Islet of Langerhans (tissue), 1 donor: ENCODE measurements around the gene TBC1D14.
"Not testable (repeated sequence)": the region's sequence is repeated elsewhere in the genome, so short reads cannot be mapped to it uniquely, and the experiment has no call there.

ENCODE experiments used
- FAIRE-seq: peaks from one replicate; lab custom pipeline; 2011; peaks lifted over from hg19 to GRCh38; lab: Jason Lieb, UNC

The TBC1D14 gene

GRCh38 chr4:7062816-7063215, 153.2 kb downstream of the TBC1D14 start:
- FAIRE-seq = no peak

GRCh38 chr4:7063362-7063761, 153.7 kb downstream of the TBC1D14 start:
- no peak for FAIRE-seq

DNA sequence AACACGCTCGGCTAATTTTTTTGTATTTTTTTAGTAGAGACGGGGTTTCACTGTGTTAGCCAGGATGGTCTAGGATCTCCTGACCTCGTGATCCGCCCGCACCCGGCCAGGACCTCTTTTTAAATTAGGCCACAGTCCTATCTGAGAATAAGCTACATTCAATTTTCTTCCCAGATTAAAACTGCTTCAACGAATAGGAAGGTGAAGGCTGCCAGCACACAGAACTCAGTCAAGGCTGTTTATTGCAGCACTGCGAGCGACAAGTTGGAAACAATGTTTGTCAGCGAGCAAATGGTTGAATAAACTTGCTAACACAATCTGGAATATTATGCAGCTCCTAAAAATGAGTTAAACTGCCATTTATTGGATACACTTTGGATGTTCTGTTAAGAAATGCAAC, 156.4 kb downstream of the TBC1D14 start:
- no peak for FAIRE-seq

GRCh38 chr4:7066493-7066892, 156.9 kb downstream of the TBC1D14 start:
- FAIRE-seq = no peak

DNA sequence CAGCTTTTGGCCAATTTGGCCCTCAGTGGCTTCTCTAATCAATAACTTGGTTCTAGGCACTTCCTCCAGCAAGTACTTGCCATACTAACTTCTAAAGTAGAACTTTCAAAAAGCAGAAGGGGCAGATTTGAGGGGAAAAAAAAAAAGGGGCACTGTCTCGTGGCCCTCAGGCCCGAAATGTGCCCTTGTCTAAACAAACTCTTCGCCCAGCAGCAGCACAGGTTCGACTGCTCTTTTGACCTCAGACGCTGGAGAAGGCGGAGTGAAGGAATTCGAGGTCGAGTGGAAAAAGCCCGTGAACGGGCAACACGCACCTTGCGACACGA, 157.5 kb downstream of the TBC1D14 start:
- FAIRE-seq = no peak

GRCh38 chr4:7067452-7068278, 158.0 kb downstream of the TBC1D14 start, which contains the start of gene GRPEL1:
GRPEL1 (minus strand) TSS chr4:7068064; CDS start chr4:7068032, 32 bp downstream.
- peak; percentile 86 for FAIRE-seq

DNA sequence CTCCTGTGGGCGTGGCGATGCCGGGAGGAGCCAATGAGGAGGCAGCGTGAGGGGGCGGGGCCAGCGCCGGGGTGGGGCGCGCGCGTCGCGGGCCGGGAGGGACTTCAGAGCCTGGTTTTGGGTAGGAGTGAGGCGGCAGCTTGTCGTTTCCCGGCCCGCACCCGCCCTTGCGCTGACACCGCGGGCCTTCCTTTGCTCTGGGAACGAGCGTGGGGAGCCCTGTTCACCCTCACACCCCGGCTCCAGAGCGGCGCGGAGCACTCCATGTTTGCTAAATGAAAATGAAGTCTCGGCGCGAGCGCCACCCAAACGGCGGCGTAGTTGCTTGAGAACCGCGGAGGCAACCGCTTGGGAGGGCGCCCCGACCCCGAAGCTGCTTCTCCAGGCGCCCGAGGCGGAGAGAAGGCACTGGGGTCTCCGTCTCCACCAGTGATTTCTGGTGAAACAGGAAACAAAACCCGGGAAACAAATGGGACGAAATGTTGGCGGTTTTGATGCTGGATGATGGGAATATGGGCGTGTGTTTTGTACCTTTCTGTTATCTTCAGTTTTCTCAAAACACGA, 158.7 kb downstream of the TBC1D14 start:
- no peak for FAIRE-seq

- FAIRE-seq = no peak
Measured at GRCh38 chr4:7068883-7069282, 159.3 kb downstream of the TBC1D14 start.

DNA sequence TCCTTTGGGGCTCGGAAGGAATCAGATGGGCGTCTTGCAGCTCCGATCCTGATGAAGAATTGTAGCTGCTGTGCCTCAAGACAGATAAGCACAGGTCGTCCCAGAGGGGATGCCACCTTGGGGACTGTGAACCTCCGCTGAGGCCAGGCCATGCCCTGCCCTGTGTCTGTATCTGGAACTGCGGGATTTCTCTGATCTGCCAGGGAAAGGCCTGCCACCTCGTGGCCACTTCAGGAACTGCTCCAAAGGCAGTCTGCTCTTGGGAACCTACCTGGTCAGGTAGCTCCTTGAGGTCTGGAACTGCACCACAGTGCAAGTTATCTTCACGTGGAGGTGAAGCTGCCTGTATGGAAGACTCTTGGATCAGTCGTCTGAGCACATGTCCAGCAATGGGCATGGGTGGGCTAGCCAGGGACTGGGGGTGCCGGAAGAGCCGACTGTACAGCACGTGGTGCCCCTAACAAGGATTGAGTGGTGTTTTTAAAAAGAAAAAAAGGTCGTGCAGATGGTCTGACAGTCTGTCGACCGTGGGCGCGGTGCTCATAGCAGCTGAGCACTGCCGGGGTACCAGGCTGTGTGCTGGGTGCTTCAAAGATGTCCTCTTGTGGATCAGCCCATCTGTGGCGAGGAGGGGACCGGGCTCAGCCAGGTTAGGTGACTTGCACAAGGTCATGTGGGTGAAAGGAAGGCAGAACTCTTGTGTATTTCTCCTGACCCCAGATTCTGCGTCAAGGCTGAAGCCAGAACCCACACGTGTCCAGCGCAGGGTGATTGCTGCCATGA, 161.3 kb downstream of the TBC1D14 start:
- peak; percentile 56 for FAIRE-seq

- FAIRE-seq = no peak
Measured at GRCh38 chr4:7073059-7073458, 163.4 kb downstream of the TBC1D14 start.

- no peak for FAIRE-seq
Measured at GRCh38 chr4:7073526-7074390, 164.1 kb downstream of the TBC1D14 start.

GRCh38 chr4:7074426-7074825, 164.8 kb downstream of the TBC1D14 start:
- no peak for FAIRE-seq

GRCh38 chr4:7075962-7076695, 166.5 kb downstream of the TBC1D14 start:
- no peak for FAIRE-seq

DNA sequence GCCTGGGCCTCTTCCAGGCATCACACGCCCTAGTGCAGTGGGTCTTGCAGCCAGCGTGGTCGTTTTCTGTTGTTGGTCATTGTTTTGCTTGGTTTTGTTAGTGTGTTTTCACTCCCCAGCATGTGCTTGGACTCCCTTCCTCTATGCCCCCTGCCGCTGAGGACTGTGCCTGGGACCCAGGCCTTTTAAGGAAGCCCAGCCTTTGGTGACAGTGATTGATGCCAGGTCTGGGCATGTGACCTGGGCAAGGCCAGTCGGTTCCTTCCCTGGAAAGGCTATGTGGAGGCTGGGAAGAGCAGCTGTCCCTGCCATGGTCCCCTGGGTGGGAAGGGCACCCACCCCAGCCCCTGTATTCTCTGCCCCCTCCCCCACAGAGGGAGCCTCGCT, 167.1 kb downstream of the TBC1D14 start:
- FAIRE-seq = no peak

DNA sequence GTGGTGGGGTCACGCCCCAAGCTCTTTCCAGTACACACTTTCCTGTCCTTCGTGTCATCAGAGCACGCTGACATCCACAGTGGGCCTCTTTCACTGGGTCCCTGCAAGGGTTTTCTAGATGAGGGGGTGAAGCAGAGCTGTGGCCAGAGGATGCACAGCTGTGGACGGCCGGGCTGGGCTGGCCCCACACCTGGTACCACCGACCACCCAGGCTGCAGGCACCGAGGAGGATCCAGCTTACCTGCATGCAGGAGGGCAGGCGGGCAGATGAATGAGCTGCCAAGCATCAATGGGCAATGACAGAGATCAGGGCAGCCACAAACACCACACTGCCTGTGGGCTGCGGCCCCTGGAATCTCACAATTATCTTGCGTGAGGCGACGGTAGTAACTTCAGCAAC, 167.7 kb downstream of the TBC1D14 start:
- FAIRE-seq = no peak

DNA sequence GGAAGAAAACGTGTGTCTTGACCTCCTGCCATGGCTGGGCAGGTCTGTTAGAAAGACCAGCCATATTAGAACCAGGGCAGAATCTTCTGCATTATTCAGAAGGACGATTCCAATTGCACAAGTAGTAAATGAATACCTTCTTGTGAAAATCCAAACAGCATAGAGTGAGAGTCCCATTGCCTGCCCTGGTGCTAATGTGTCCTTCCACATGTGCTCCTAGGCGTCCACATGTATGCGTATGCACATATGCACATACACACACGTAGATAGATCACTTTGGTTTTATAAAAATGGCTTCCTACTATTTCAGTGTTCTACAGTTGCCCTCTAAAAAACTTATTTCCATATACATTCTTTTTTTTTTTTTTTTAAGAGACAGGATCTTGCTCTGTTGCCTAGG, 168.4 kb downstream of the TBC1D14 start:
- FAIRE-seq = no peak

GRCh38 chr4:7079483-7079882, 169.9 kb downstream of the TBC1D14 start:
- not testable (repeated sequence) for FAIRE-seq

- not testable (repeated sequence) for FAIRE-seq
Measured at GRCh38 chr4:7079909-7080308, 170.3 kb downstream of the TBC1D14 start.
